Loucy (cell line): ENCODE data around the gene UBIAD1.
"Not testable (repeated sequence)": the region's sequence is repeated elsewhere in the genome, so short reads cannot be mapped to it uniquely, and the experiment has no call there.

Experiments
- H2AFZ ChIP-seq: fragments of 200-600 bp; sonication (generic); 2 replicates; pipeline ENCODE4 v1.6.0; 2016; ENCODE audit warnings: antibody characterized with exemption, mild to moderate bottlenecking, low read length, moderate library complexity
- H3F3A ChIP-seq: fragments of 200-600 bp; 2 replicates; pipeline ENCODE4 v1.6.0; 2016; ENCODE audit warnings: antibody characterized with exemption, low read depth, mild to moderate bottlenecking
- H3K27me3 ChIP-seq: fragments of 200-600 bp; sonication (generic); 2 replicates; pipeline ENCODE4 v1.6.1; 2014; ENCODE audit warnings: low read length, mild to moderate bottlenecking; ENCODE audit not compliant: insufficient read depth, poor library complexity, severe bottlenecking
- H3K36me3 ChIP-seq: fragments of 200-600 bp; sonication (generic); 2 replicates; pipeline ENCODE4 v1.6.1; 2016; ENCODE audit warnings: low read length; ENCODE audit not compliant: insufficient read depth
- H3K4me1 ChIP-seq: fragments of 200-600 bp; sonication (generic); 2 replicates; pipeline ENCODE4 v1.5.1; 2014; ENCODE audit warnings: low read length, mild to moderate bottlenecking; ENCODE audit not compliant: insufficient read depth, poor library complexity, severe bottlenecking
- H3K4me2 ChIP-seq: fragments of 200-600 bp; sonication (generic); 2 replicates; pipeline ENCODE4 v1.6.0; 2014; ENCODE audit warnings: antibody characterized with exemption, low read length, low read depth, mild to moderate bottlenecking; ENCODE audit not compliant: poor library complexity, severe bottlenecking
- H3K4me3 ChIP-seq: fragments of 200-600 bp; sonication (generic); 2 replicates; pipeline ENCODE4 v1.5.1; 2014; ENCODE audit warnings: low read length, mild to moderate bottlenecking, mixed read lengths; ENCODE audit not compliant: poor library complexity, severe bottlenecking
- H3K79me2 ChIP-seq: fragments of 200-600 bp; sonication (generic); 2 replicates; pipeline ENCODE4 v1.6.1; 2014; ENCODE audit warnings: low read length; ENCODE audit not compliant: insufficient read depth
- H3K9ac ChIP-seq: fragments of 200-600 bp; sonication (generic); 2 replicates; pipeline ENCODE4 v1.6.0; 2014; ENCODE audit warnings: mild to moderate bottlenecking, low read depth, low read length, moderate library complexity; ENCODE audit not compliant: poor library complexity, severe bottlenecking
- H3K9me2 ChIP-seq: fragments of 200-600 bp; sonication (generic); replicated peaks from 2 replicates; pipeline ENCODE4 v1.6.1; 2016; ENCODE audit warnings: low read depth, low read length, mixed read lengths
- H3K9me3 ChIP-seq: fragments of 200-600 bp; sonication (generic); 2 replicates; pipeline ENCODE4 v1.6.1; 2014; ENCODE audit warnings: mild to moderate bottlenecking, antibody characterized with exemption, low read length, low read depth; ENCODE audit not compliant: insufficient read depth
- H4K20me1 ChIP-seq: fragments of 200-600 bp; sonication (generic); 2 replicates; pipeline ENCODE4 v1.6.0; 2014; ENCODE audit warnings: antibody characterized with exemption, low read length, mild to moderate bottlenecking; ENCODE audit not compliant: insufficient read depth, poor library complexity, severe bottlenecking
- CTCF ChIP-seq: fragments of 200-600 bp; sonication (generic); conservative IDR thresholded peaks from 2 replicates; pipeline ENCODE4 v1.5.1; 2014; ENCODE audit warnings: mild to moderate bottlenecking, antibody characterized with exemption, low read length
- EZH2phosphoT487 ChIP-seq: fragments of 200-600 bp; IDR thresholded peaks from 2 replicates; pipeline ENCODE4 v1.6.1; 2018; ENCODE audit warnings: antibody characterized with exemption, mild to moderate bottlenecking, moderate library complexity, borderline replicate concordance

The UBIAD1 gene

GRCh38 chr1:11293856-11294255 is 20.9 kb downstream of the UBIAD1 start:
- H2AFZ ChIP-seq, result no peak overlapping the region
- H4K20me1 ChIP-seq, result no peaks in the 10 kb centered on the region
- H3K4me2 ChIP-seq, result no peak overlapping the region
- H3K4me3 ChIP-seq, result no peak overlapping the region
- H3K79me2 ChIP-seq, result peaks cover under 1% of the 10 kb centered on the region; the same call in 1 of the 2 replicates
- no peaks in the 10 kb centered on the region for H3K27me3 ChIP-seq
- peaks cover 33% of the 10 kb centered on the region; the same call in 1 of the 2 replicates for H3K36me3 ChIP-seq
- no peak for TF ChIP-seq EZH2phosphoT487
- no peak for TF ChIP-seq CTCF
- H3K9me3 ChIP-seq, result no peaks in the 10 kb centered on the region
- no peak overlapping the region for H3K9ac ChIP-seq
- no peaks in the 10 kb centered on the region for H3K4me1 ChIP-seq
- H3K9me2 ChIP-seq, result no peaks in the 10 kb centered on the region
- no peaks in the 10 kb centered on the region for H3F3A ChIP-seq

DNA sequence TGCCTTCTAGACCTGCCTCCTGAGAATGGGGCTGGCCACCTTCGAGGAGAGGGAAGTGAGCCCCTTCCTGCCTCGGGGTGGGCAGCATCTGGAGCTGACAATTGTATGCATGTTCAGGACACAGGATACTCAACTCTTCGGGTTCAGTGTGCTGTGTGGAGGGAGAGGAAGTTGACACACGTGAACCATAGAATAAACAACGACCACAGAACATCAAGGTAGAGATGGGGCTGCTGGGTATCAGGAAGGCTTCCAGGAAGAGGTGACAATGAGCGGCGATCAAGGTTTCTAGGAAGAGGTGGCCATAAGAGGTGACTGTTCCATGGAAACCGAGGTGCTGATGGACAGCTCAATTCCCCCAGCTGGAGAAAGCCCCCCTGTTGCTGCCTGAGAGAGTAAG is 22.0 kb downstream of the UBIAD1 start:
- Histone ChIP-seq H3K9ac (no peak overlapping the region), H3K79me2 (no peaks in the 10 kb centered on the region), H3K4me3 (no peak overlapping the region), H3K4me1 (no peaks in the 10 kb centered on the region), H3K9me2 (no peaks in the 10 kb centered on the region), H3K27me3 (no peaks in the 10 kb centered on the region), H3F3A (no peaks in the 10 kb centered on the region), H2AFZ (no peak overlapping the region), H3K4me2 (no peak overlapping the region), H3K36me3 (peaks cover 28% of the 10 kb centered on the region; the same call in 1 of the 2 replicates), H4K20me1 (no peaks in the 10 kb centered on the region), H3K9me3 (no peaks in the 10 kb centered on the region)
- TF ChIP-seq CTCF (no peak), EZH2phosphoT487 (no peak)

DNA sequence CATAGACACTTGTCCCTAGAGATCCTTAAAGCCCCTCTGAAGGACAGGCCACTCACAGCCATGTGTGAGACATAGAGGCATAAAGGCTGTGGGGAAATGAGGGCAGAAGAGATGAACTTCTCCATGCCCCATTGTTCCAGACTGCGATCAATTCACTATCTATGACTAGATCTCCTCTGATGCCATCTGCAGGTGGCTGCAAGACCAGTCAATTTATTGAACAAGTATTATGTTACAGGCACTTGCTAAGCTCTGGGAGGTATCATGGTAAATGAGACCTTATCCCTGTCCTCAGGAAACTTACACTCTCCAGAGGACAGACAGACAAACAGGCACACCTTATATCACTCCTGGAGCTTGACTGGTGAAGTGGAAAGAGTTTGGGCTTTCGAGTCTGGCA is 22.9 kb downstream of the UBIAD1 start:
- no peaks in the 10 kb centered on the region for H3K4me1 ChIP-seq
- TF ChIP-seq CTCF, result no peak
- no peak for TF ChIP-seq EZH2phosphoT487
- H3K4me2 ChIP-seq, result no peak overlapping the region
- no peak overlapping the region for H3K9ac ChIP-seq
- H4K20me1 ChIP-seq, result no peaks in the 10 kb centered on the region
- H3F3A ChIP-seq, result no peaks in the 10 kb centered on the region
- no peaks in the 10 kb centered on the region for H3K9me3 ChIP-seq
- no peaks in the 10 kb centered on the region for H3K9me2 ChIP-seq
- no peaks in the 10 kb centered on the region for H3K79me2 ChIP-seq
- no peaks in the 10 kb centered on the region for H3K27me3 ChIP-seq
- H3K4me3 ChIP-seq, result no peak overlapping the region
- peaks cover 21% of the 10 kb centered on the region; the same call in 1 of the 2 replicates for H3K36me3 ChIP-seq
- H2AFZ ChIP-seq, result no peak overlapping the region

GRCh38 chr1:11297774-11298173 is 24.8 kb downstream of the UBIAD1 start:
- H3K9ac ChIP-seq, H4K20me1 ChIP-seq, H2AFZ ChIP-seq, H3K9me2 ChIP-seq, H3K27me3 ChIP-seq, H3K4me1 ChIP-seq, H3K4me2 ChIP-seq, H3K79me2 ChIP-seq, H3K9me3 ChIP-seq, H3K4me3 ChIP-seq, H3F3A ChIP-seq: not testable (repeated sequence)
- peaks cover 18% of the 10 kb centered on the region; the same call in 1 of the 2 replicates for H3K36me3 ChIP-seq
